Breast epithelium (tissue), 3 donors: ENCODE measurements around the gene TRIL.

Experiments used
- POLR2A ChIP-seq: fragments of 450-650 bp; IDR thresholded peaks from one replicate; pipeline ENCODE4 v1.6.1; 2016; ENCODE audit warnings: antibody characterized with exemption, mild to moderate bottlenecking, moderate library complexity
- POLR2AphosphoS5 ChIP-seq, 3 donors: sonication (generic); formaldehyde crosslinking; IDR thresholded peaks; one replicate each; pipeline ENCODE4 v1.6.1; 2017; ENCODE audit warnings: antibody characterized with exemption in 3 of 3
- TF ChIP-seq, protein P1 (sequence below), 3 donors: fragments of 450-650 bp; IDR thresholded peaks; one replicate each; pipeline ENCODE4 v1.5.1; 2016 to 2017; ENCODE audit warnings: antibody characterized with exemption in 3 of 3, mild to moderate bottlenecking in 3 of 3, moderate library complexity in 3 of 3

DNA sequence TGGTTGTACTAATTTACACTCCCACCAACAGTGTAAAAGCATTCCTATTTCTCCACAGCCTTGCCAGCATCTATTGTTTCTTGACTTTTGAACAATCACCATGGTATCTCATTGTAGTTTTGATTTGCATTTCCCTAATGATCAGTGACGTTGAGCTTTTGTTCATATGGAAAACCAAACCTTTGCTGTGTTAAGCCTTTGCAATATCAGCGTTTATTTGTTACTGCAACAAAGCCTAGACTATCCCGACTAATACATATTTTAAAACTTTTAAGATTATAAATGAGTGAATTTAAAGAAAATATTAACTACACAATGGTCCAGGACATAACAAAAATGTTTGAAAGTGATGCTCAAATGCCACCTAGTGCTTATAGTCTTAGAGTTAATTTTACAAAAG lies 26.6 kb downstream of the TRIL start:
- TF ChIP-seq, protein P1, sequence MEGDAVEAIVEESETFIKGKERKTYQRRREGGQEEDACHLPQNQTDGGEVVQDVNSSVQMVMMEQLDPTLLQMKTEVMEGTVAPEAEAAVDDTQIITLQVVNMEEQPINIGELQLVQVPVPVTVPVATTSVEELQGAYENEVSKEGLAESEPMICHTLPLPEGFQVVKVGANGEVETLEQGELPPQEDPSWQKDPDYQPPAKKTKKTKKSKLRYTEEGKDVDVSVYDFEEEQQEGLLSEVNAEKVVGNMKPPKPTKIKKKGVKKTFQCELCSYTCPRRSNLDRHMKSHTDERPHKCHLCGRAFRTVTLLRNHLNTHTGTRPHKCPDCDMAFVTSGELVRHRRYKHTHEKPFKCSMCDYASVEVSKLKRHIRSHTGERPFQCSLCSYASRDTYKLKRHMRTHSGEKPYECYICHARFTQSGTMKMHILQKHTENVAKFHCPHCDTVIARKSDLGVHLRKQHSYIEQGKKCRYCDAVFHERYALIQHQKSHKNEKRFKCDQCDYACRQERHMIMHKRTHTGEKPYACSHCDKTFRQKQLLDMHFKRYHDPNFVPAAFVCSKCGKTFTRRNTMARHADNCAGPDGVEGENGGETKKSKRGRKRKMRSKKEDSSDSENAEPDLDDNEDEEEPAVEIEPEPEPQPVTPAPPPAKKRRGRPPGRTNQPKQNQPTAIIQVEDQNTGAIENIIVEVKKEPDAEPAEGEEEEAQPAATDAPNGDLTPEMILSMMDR (IDR thresholded peaks at IDR 0.05): no peak
- no peak for TF ChIP-seq POLR2A
- TF ChIP-seq POLR2AphosphoS5 (IDR thresholded peaks at IDR 0.05): no peak
